ENCODE results near the gene C17orf114.

C17orf114 gene

DNA sequence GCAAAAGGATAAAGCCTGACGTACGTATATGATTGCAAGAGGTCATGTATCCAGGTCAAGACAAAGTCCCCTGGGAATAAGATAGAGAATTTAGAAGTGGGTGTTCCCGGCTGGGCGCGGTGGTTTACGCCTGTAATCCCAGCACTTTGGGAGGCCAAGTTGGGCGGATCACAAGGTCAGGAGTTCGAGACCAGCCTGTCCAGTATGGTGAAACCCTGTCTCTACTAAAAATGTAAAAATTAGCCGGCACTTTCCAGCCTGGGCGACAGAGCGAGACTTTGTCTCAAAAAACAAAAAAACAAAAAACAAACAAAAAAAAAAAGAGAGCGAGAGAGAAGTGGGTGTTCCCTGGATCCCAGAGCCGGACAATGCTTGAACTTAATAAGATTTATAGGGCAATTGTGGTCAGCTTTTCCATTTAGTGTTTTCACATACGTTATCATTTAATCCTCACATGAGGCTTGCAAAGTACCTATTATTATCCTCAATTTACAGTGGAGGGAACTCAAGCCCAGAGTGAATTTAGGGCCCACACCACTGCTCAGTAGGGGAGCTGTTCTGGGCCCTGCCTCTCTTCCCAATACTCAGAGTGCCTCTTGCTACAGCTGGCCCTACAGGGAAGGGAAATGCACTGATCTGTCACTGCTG, 13.8 kb downstream of the C17orf114 start:
- DNase-seq (ENCODE audit: low spot score): no peak

DNA sequence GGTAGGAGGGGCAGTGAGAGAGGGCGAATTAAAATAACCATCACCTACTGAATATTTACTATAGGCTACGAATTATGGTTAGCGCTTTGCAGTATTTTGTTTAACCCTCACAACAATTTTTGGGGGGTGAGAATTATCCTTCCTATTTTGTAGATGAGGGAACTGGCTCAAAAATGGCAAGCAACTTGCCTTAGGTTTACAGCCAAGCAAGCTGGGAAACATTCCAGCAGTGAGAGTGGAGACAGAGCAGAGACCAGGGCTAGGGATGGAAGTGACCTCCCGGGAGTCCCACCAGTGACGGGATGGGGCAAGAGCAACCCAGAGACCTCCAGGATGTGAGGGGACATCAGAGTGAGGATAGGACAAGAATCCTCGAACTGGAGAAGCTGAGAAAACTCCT, 15.6 kb downstream of the C17orf114 start:
- no peak for DNase-seq (ENCODE audit: low spot score)

DNA sequence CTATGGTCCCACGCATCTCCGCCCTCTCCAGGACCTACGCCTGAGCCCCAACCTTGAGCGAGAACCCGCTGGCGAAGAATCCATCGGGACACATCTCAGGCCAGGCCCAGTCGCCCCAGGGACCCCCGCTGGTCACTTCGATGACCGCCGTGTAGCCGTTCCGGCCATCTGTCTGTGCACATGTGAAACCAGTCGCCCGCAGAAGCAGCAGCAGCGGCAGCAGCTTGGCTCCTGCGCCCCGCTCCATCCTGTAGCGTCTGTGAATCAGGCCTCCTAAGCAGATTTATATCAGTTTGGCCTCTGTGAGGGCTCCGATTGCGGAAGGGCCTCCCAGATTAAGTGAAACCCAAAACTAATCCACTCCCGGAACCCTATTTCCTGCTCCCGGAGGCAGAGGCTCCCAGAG, 16.0 kb downstream of the C17orf114 start, which contains the start of gene VMO1:
VMO1 (minus strand) TSS at position 259 of the 406 bp plus-strand sequence; CDS start at position 247, 12 bp downstream.
- DNase-seq (ENCODE audit: low spot score): no peak

DNA sequence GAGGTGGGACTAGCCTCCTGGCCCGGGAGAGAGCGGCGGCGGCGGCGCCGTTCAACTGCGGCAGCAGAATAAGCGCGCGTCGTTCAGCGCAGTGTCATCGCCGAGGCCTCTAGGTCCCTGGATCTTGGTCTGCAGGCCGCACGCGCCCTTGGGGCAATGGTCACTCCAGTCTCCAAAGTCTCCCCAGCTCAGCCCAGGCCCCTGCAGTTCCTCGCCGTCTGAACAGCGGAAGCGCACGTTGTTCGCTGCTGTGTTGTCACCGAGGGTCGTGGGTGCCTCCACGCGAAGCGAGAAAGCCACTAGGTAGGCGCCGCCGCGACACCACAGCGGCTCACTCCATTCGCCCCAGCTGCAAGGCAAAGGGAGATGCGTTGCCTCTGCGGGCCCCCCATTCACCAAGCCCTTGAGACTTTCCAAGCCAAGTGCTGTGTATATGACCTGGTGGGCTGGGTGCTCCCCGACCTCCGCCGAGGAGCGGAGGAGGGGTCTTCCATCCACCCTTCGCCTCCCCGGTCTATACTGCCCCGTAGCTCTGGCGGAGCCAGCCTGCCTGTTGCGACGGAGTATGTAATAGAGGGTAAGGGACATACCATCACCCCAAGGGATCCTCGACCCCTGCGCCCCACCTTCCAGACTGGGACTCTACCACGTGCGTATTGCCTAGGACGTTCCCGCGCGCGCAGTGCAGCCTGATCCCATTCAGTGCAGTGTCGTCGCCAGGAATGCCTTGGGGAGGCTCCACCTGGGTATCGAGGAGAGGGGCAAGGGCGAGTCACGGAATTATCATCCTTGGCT, 16.6 kb downstream of the C17orf114 start:
- DNase-seq (ENCODE audit: low spot score): no peak

DNA sequence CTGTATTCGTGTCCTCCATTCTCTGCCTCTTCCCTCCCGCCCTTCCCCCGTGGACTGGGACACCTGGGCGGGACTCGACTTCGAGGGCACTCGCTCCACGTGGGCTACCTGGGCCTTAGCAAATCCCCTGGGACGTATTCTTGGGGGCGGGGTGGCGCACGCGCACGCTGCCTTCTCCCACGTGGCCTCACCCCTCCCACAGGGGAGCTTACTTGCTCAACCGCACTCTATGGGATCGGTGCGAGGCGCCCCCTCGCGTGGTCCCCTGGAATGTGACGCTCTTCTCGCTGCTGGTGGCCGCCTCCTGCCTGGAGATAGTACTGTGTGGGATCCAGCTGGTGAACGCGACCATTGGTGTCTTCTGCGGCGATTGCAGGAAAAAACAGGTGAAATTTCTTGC, 19.5 kb downstream of the C17orf114 start:
- no peak for DNase-seq (ENCODE audit: low spot score)

DNA sequence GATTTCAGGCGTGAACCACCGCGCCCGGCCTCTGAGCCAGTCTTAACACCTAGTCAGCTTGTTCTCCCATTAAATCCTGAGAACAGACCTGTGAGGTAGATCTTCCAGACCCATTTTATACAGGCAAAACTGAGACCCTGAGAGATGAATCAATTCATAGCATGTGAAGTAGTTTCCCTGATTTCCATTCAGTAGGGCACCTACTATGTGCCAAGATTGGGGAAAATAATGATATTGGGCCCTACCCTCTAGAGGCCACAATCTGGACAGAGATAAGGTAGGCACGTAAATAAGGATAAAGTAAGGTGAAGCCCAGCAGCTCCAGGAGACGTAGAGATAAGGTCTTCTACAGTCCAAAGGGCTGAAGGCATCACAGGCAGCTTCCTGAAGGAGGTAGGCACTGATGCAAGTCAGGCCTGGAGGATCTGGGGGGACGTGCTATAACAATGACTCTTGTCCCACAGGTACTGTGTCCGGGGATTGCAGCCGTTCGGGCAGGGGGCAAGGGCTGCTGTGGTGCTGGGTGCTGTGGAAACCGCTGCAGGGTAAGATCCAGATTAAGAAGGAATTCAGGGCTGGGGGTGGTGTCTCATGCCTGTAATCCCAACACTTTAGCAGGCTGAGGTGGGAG, 21.7 kb downstream of the C17orf114 start:
- no peak for DNase-seq (ENCODE audit: low spot score)

DNA sequence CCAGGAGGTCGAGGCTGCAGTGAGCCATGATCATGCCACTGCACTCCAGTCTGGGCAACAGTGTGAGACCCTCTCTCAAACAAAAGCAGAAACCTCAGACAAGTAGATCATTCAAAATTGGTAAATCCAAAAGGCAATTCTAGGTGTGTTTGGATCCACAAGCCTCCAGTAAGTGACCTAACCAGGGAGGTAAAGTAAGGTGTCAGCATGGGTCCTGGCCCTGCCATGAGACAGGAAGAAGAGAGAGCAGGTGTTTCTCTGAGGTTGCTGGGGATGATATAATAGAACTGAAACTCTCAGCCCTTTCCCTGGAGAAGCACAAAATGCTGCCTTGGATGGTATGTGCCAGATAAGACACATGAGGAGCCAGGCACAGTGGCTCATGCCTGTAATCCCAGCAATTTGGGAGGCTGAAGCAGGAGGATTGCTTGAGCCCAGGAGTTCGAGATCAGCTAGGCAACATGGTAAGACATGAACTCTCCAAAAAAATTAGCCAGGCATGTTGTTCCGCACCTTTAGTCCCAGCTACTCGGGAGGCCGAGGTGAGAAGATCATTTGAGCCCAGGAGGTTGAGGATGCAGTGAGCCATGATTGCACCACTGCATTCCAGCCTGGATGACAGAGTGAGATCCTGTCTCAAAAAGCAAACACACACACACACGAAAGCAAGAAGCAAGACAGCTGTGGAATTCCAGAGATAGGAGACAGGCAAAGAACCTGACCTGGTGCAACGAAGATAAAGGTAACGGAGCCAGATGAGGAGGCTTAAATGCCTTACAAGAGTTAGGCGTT, 24.0 kb downstream of the C17orf114 start:
- no peak for DNase-seq (ENCODE audit: low spot score)

DNA sequence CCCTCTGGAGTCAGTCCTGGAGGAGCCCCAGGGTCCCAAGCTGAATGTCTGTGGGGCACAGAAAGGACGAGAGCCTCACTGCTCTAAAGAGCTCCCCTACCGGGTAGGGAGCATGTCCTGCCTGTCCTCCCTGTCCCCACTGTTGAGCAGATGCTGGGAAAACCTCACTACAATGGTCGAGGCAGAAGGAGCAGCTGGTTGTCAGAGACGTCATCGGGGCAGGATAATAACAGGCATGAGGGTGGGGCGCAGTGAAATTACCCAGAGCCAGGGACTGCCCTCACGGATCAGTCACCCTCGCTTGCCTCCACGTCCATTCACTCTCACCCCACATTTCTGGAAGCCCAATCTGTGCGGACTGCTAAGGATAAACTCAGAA, 29.9 kb downstream of the C17orf114 start:
- no peak for DNase-seq (ENCODE audit: low spot score)

DNA sequence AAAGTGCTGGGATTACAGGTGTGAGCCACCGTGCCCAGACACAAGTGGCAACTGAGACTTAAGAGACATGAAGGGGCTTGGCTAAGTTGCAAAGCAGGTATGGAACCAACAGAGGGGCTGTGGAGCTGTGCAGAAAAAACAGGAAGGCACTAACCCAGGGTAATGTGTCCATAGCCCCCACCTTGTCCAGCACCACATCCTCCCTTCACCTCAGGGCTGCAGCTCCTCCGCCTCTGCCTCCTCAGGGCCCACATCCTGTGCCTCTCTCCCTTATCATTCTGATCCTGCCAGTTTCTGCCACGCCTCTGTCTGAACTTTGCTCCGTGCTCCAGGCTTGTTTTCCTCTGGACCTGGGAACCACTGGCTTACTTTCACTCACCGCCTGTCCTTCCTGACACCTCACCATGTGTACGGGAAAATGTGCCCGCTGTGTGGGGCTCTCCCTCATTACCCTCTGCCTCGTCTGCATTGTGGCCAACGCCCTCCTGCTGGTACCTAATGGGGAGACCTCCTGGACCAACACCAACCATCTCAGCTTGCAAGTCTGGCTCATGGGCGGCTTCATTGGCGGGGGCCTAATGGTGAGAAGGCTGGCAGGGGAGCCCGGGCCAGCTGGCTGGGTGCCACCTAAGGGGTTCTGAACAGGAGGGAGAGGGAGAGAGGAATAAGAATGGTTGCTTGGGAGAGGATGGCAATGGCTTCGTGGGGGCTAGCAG, 30.5 kb downstream of the C17orf114 start, which contains the start of gene TM4SF5:
TM4SF5 (plus strand) TSS at position 368 of the 716 bp plus-strand sequence; CDS start at position 405, 37 bp downstream.
- no peak for DNase-seq (ENCODE audit: low spot score)

DNA sequence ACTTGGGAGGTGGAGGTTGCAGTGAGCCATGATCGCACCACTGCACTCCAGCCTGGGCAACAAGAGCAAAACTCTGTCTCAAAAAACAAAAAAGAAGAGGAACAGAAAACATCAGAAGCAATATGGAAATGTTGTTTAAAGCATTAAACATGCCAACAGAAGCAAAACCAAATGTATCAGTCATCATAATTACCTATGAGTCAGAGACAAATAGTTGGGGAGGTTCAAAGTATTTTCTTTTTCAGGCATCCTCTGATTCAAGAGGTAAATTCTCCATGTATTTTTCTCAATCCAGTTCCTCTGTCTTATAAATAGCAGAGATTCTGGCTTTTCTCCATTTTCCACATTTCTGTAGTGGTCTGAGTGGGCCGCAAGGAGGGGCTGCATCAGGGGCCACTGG, 32.5 kb downstream of the C17orf114 start:
- no peak for DNase-seq (ENCODE audit: low spot score)

DNA sequence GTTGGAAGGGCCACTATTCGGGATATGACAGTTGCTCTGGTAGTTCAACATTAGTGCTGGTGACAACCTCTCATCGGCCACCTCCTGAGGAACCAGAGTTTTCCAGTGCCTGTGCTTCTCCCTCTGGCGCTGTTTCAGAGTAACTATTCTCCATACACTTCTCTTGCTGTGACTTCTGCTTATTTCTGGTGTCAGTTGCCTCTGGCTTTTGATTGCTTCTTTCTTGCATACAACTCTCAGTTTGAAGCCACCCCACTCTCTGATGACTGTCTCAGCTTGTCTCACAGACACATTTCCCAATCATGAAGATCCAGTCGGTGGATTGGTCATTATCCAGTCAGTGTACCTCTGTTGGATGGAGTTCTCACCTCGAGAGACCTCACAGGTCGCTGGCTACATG, 33.8 kb downstream of the C17orf114 start:
- DNase-seq (ENCODE audit: low spot score): no peak

DNA sequence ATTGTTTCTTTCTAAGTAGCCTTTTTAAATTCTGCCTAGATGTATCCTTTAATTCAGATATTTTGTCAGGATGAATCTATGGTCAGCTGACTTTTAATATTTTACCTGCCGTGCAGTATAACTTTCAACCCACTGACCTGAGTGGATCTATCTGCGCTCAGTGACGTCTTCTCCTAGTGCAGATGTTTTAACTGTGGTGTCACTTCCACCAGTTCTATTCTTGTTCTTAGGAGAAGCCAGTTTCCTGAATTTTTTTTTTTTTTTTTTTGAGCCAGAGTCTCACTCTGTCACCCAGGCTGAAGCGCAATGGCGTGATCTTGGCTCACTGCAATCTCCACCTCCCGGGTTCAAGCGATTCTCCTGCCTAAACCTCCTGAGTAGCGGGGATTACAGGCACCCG, 35.4 kb downstream of the C17orf114 start:
- no peak for DNase-seq (ENCODE audit: low spot score)

DNA sequence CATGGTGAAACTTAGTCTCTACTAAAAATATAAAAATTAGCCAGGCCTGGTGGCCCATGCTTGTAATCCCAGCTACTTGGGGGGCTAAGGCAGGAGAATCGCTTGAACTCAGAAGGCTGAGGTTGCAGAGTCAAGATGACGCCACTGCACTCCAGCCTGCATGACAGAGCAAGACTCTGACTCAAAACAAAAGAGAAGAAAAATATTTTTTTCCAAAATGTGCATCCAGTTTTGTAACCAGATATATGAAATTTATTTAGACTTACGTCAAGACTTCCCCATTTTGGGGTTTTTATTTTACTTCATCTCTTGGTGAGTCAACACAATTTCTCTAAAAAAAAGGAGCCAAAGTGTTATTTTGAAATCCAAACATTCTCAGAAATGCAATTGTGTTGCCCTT, 35.9 kb downstream of the C17orf114 start:
- DNase-seq (ENCODE audit: low spot score): no peak

DNA sequence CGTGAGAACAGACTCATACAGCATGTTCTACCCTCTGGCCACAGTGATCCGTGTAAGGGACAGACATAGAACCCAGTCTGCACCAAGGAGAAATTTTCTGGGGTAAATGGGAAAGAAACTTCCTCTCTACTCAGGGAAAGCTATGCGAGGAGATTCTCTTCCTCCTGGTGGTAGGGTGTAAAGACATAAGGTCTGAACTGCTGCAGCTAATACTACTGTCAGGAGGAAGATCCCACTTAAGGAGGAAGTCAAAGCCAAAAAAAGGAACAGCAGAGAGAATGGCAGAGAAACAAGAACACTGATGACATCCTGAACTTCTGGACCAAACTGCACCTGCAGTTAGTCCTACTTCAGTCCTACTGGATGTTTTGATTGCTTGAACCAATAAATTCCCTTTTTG, 37.5 kb downstream of the C17orf114 start:
- DNase-seq (ENCODE audit: low spot score): no peak

DNA sequence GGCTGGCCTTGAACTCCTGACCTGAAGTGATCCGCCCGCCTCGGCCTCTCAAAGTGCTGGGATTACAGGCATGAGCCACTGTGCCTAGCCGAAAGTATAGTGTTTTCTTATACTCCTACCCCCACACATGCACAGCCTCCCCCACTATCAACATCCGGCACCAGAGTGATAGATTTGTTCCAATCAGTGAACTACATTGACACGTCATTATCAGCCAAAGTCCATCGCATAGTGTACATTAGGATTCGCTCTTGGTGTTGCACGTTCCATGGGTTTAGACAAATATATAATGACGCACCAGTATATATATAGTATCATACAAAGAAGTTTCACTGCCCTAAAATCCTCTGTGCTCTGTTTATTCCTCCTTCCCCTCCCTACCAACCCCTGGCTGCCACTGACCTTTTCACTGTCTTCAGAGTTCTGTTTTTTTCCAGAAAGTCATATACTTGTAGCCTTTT, 42.3 kb downstream of the C17orf114 start:
- no peak for DNase-seq (ENCODE audit: low spot score)

DNA sequence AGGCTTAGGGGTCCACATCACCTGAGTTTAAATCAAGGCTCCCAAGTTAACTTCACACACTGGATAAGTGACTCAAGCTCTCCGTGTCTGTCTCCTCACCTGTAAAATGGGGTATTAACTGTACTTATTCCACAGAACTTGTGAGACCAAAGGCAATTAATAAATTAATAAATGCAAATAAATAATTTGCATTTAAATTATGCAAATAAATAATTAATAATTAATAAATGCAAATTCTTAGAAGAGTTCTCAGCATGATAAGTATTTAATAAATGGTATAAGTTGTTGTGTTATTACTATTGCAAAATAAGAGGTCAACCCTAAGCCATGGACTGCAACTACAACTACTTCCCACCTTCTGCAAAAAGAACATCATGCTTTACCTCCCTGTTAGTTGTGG, 48.7 kb downstream of the C17orf114 start:
- no peak for DNase-seq (ENCODE audit: low spot score)

DNA sequence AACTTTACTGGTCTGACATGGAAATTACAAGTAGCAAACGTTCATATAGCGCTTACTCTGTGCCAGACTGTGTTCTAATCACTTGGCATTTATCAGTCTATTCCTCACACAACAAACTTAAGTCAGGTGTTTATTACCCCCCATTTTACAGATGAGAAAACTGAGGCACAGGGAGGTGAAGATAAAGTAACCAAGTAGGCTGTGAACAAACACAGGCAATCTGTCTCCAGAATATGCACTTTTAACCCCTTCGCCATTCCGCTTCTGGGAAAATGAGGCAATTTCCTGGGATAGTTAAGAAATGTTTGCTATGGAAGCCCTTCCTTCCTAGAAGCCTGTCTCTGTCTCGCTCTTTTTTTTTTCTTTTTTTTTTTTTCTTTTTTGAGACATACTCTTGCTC, 50.2 kb downstream of the C17orf114 start:
- no peak for DNase-seq (ENCODE audit: low spot score)

Data from hepatic stellate cell (primary cell).